ENCODE results near the gene DLGAP1.

GRCh38 chr18:3544537-3544936 lies 910.6 kb downstream of the DLGAP1 start:
- TF ChIP-seq EP300 (IDR thresholded peaks at IDR 0.05; ENCODE audit: borderline replicate concordance) (no peak), YY1 (IDR thresholded peaks at IDR 0.05; ENCODE audit: low read depth) (no peak), TCF12 (IDR thresholded peaks at IDR 0.05; ENCODE audit: low read depth) (no peak), TAF1 (IDR thresholded peaks at IDR 0.05; ENCODE audit: low read depth) (no peak), MAX (IDR thresholded peaks at IDR 0.05) (no peak), EGR1 (IDR thresholded peaks at IDR 0.05) (no peak), CEBPB (IDR thresholded peaks at IDR 0.05) (no peak), USF1 (IDR thresholded peaks at IDR 0.05) (no peak), REST (IDR thresholded peaks at IDR 0.05; ENCODE audit: low read depth) (no peak), RAD21 (IDR thresholded peaks at IDR 0.05; ENCODE audit: low read depth) (no peak), NFIC (IDR thresholded peaks at IDR 0.05) (no peak), ZBTB7A (IDR thresholded peaks at IDR 0.05; ENCODE audit: low read depth) (no peak), FOXM1 (IDR thresholded peaks at IDR 0.05; ENCODE audit: borderline replicate concordance, low read depth) (no peak)

All from Ishikawa (cell line).